NCI-H1105 (cell line): ENCODE measurements around the gene ZNF444.
A peak's percentile ranks its signal among the peaks of the same experiment; 100 is the strongest.
"Not testable (repeated sequence)": the region's sequence is repeated elsewhere in the genome, so short reads cannot be mapped to it uniquely, and the experiment has no call there.

Experiments
- DNase-seq: peaks from one replicate; lab custom pipeline; 2025; lab: John Stamatoyannopoulos, UW

ZNF444 gene

GRCh38 chr19:56140583-56141416 lies at the start of gene ZNF444:
TSS of gene ZNF444 (plus strand) at chr19:56141287. CDS start at chr19:56146912, 5,625 bp downstream.
- peak; percentile 100 for DNase-seq

GRCh38 chr19:56091751-56092546 lies 49.1 kb upstream of the ZNF444 start:
- DNase-seq: peak; percentile 75

- DNase-seq: no peak
These were observed 48.1 kb upstream of the ZNF444 start for GRCh38 chr19:56092685-56093631.

DNA sequence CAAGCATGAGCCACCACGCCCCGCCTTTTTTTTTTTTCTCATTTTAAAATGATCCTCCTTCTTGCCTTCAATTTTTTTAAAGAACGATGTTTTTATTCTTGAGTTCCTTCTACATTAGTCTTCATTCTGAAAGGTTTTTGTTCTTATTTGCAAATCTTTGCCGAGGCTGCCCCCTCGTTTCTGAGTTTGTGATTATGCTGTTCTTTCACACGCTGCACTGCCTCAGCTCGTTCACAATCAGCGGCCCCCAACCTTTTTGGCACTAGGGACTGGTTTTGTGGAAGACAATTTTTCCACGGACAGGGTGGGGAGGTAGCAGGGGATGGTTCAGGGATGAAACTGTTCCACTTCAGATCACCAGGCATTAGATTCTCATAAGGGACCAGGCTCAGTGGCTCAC lies 46.6 kb upstream of the ZNF444 start:
- DNase-seq: no peak

GRCh38 chr19:56096665-56097064 lies 44.4 kb upstream of the ZNF444 start:
- no peak for DNase-seq

- no peak for DNase-seq
These were observed 43.8 kb upstream of the ZNF444 start for GRCh38 chr19:56097306-56097705.

- DNase-seq: no peak
These were observed 43.3 kb upstream of the ZNF444 start for GRCh38 chr19:56097776-56098175.

DNA sequence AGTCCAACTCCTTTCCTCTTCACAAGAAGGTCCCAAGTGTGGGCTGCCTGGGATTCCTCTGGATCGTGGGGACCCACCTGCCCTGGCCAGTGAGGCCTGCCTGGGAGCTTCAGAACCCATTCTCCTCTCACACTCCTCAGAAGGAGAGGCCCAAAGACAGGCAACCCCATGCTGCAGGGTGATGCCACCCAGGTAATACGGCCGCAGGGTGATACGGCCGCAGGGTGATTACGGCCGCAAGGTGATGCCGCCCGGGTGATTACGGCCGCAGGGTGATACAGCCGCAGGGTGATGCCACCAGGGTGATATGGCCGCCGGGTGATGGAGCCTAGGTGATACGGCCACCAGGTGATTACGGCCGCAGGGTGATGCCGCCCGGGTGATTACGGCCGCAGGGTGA lies 42.9 kb upstream of the ZNF444 start:
- not testable (repeated sequence) for DNase-seq

DNA sequence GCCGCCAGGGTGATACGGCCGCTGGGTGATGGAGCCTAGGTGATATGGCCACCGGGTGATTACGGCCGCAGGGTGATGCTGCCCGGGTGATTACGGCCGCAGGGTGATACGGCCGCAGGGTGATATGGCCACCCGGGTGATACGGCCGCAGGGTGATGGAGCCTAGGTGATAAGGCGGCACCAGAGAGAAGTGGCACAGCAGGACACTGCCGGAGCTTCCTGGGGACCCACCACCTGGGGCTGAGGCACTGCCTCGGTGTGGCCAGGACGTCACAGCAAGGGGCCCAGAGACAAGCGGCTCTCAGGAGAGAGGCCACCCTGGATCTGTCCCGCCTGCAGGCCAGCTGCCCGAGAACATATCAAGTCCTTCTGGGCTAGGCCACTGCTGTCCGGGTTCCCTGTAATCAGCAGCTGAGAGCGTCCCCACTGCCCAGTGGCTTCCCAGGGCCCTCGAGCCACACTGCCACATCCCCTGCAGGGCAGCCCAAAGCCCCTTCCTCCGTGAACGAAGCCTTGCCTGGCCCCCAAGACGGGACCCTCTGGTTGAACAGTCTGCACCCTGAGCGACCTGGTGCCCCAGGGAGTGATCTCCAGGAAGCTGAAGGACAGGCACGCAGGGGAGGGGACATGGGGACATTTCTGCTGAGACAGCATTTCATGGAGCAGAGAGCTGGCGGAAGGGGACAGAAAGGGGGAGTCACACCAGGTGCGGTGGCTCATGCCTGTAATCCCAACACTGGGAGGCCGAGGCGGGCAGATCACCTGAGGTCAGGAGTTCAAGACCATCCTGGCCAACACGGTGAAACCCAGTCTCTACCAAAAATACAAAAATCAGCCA lies 42.1 kb upstream of the ZNF444 start:
- no peak for DNase-seq

DNA sequence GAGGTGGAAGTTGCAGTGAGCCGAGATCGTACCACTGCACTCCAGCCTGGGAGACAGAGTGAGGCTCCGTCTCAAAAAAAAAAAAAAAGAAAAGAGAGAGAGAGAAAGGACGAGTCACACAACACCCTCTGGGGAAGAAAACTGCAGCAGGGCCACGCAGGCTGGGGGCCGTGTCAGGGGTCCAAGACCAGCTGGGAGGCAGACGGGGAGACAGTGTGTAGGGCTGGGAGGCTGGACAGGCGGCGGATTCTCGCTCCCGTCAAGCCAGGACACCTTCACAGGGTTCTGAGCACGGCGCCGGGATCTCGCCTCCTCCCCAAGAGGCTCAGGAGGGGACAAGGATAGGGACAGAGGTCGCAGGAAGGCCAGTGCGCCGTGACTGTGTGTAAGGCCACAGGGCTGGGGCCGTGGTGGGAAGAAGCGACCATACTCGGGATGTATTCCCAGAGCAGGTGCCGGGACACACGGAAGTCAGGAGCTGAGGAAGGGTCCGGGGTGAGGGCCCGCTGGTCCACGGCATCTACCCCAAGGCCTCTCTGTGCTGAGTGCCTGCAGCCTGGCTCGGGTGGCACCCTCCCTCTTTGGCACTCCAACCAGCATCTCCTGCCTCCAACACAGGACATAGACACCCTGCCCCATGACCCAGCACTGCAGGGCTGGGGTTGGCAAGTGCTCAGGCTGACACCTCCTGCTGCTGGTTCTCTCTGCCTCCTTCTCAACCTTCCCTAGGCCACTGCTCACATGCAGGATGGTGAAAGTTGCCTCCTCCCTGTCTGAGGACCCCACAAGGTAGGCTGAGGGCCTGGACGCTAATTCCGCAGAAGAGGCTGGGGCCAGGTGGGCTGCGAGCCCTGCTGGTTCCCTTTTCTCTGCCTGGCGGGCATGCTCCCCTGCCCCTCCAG lies 41.2 kb upstream of the ZNF444 start:
- no peak for DNase-seq

DNA sequence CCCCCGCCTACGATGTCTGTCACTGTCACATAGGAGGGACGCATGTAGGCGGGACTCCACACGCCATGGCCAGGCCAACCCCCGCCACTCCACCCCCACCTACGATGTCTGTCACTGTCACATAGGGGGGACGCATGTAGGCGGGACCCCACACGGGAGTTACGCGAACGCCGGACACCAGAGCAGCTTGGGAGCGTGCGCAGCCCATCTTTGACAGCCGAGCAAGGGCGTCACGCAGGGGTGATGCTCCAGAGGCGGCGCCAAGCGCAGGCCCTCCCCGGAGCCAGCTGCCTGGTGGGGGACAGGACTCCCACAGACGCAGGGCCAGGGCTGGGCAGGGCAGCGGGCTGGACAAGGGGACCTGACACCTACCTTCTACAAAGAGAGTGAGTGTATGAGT lies 40.0 kb upstream of the ZNF444 start:
- DNase-seq: no peak

GRCh38 chr19:56101746-56102535 lies 39.1 kb upstream of the ZNF444 start:
- no peak for DNase-seq

DNA sequence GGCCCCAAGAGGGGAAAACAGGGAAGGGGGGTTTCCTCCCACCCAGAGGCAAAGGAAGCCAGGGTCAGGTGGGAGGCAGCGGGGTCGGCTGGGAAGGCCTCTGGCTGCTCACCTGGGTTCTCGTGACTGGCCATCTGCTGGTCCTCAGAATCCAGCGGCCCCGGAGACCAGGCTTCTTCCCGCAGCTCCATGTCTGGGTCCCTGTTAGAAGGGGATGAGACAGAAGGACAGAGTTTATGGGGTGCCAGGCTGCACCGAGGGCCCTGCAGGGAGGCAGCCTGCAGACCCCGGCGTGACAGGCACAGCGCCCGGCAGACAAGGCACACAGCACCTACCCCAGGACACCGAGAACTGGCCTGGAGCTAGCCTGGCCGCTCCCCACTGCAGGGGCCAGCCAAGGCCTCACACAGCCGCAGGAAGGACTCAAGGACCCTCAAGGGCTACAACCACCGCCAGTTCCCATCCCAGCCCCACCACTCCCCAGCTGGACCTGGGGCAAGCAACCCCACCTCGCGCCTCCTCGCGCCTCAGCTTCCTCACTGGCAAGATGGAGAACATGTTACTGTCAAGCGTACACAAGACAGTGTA lies 38.0 kb upstream of the ZNF444 start:
- no peak for DNase-seq

- DNase-seq: no peak
These were observed 36.7 kb upstream of the ZNF444 start for GRCh38 chr19:56104423-56104822.

- peak; percentile 76 for DNase-seq
These were observed 35.9 kb upstream of the ZNF444 start for GRCh38 chr19:56105090-56105701.

GRCh38 chr19:56105831-56106396 lies 35.2 kb upstream of the ZNF444 start:
- not testable (repeated sequence) for DNase-seq

DNA sequence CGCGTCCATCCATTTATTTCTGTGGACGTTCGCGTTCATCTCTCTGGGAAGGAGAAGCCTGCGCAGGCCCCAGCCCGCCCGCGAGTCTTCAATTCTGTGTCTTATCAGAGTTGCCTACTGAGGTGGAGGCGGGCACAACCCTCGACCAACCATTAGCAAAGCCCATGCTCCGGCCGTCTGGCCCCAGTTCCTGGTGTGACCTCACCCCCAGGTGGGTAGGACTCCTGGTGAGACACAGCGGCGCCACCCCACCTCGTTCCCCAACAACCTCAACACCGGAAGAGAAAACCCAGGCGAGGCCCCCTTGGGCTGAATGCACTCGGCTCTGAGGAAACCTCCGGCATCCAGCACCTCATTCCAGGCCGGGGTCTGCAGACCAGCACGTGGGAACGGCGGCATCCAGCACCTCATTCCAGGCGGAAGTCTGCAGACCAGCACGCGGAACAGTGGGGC lies 34.7 kb upstream of the ZNF444 start:
- no peak for DNase-seq

GRCh38 chr19:56106993-56107392 lies 34.1 kb upstream of the ZNF444 start:
- no peak for DNase-seq
